Loucy (cell line): ENCODE measurements around the gene MRTFB.

Experiments
- EZH2phosphoT487 ChIP-seq: fragments of 200-600 bp; IDR thresholded peaks from 2 replicates; pipeline ENCODE4 v1.6.1; 2018; ENCODE audit warnings: antibody characterized with exemption, mild to moderate bottlenecking, moderate library complexity, borderline replicate concordance
- TF ChIP-seq, protein P1 (sequence below): fragments of 200-600 bp; sonication (generic); conservative IDR thresholded peaks from 2 replicates; pipeline ENCODE4 v1.5.1; 2014; ENCODE audit warnings: mild to moderate bottlenecking, antibody characterized with exemption, low read length

DNA sequence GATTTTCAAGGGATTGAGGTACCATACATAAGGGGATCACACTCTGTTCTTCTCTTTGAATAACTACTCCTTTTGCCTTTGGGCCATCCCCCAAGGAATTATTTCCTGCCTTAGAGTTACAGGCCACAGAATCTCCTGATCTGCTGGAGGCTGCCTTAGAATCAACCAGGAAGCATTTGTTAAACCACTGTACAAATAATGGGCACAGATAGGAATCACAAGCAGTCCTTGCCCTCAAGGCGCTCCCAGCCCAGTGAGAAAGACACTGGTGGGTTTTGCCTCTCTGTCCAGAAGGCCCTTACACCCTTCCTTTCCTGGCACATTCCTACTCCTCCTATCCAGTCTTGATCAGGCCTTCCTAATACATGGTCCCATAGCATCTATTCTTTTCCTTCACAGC lies 45.9 kb downstream of the MRTFB start:
- TF ChIP-seq, protein P1, sequence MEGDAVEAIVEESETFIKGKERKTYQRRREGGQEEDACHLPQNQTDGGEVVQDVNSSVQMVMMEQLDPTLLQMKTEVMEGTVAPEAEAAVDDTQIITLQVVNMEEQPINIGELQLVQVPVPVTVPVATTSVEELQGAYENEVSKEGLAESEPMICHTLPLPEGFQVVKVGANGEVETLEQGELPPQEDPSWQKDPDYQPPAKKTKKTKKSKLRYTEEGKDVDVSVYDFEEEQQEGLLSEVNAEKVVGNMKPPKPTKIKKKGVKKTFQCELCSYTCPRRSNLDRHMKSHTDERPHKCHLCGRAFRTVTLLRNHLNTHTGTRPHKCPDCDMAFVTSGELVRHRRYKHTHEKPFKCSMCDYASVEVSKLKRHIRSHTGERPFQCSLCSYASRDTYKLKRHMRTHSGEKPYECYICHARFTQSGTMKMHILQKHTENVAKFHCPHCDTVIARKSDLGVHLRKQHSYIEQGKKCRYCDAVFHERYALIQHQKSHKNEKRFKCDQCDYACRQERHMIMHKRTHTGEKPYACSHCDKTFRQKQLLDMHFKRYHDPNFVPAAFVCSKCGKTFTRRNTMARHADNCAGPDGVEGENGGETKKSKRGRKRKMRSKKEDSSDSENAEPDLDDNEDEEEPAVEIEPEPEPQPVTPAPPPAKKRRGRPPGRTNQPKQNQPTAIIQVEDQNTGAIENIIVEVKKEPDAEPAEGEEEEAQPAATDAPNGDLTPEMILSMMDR = no peak
- TF ChIP-seq EZH2phosphoT487 = no peak
